HEK293T (cell line): ENCODE measurements around the gene SOX15.

Source experiments
- ARNT ChIP-seq: fragments of 450-650 bp; IDR thresholded peaks from 2 replicates; pipeline ENCODE4 v1.6.1; 2017; ENCODE audit warnings: mild to moderate bottlenecking
- BHLHE40 ChIP-seq: fragments of 450-650 bp; IDR thresholded peaks from 2 replicates; pipeline ENCODE4 v1.6.1; 2016; ENCODE audit warnings: mild to moderate bottlenecking, moderate library complexity, borderline replicate concordance
- ELF4 ChIP-seq: fragments of 450-650 bp; IDR thresholded peaks from 2 replicates; pipeline ENCODE4 v1.6.1; 2017; ENCODE audit warnings: antibody characterized with exemption
- FOXA1 ChIP-seq: fragments of 450-650 bp; IDR thresholded peaks from 2 replicates; pipeline ENCODE4 v1.6.1; 2016; ENCODE audit warnings: mild to moderate bottlenecking
- FOXK2 ChIP-seq: fragments of 450-650 bp; IDR thresholded peaks from 2 replicates; pipeline ENCODE4 v1.6.1; 2016; ENCODE audit warnings: mild to moderate bottlenecking
- FOXM1 ChIP-seq: fragments of 450-650 bp; IDR thresholded peaks from 2 replicates; pipeline ENCODE4 v1.6.1; 2017; ENCODE audit warnings: mild to moderate bottlenecking, borderline replicate concordance
- NFRKB ChIP-seq: fragments of 450-650 bp; IDR thresholded peaks from 2 replicates; pipeline ENCODE4 v1.6.1; 2016; ENCODE audit warnings: mild to moderate bottlenecking, moderate library complexity
- PKNOX1 ChIP-seq: fragments of 450-650 bp; IDR thresholded peaks from 2 replicates; pipeline ENCODE4 v1.6.1; 2016
- SP1 ChIP-seq: fragments of 450-650 bp; IDR thresholded peaks from 2 replicates; pipeline ENCODE4 v1.6.1; 2017
- SUZ12 ChIP-seq: fragments of 450-650 bp; IDR thresholded peaks from 2 replicates; pipeline ENCODE4 v1.6.1; 2016; ENCODE audit warnings: mild to moderate bottlenecking
- TARDBP ChIP-seq: fragments of 450-650 bp; IDR thresholded peaks from 2 replicates; pipeline ENCODE4 v1.6.1; 2016
- ZNF384 ChIP-seq: fragments of 450-650 bp; IDR thresholded peaks from 2 replicates; pipeline ENCODE4 v1.6.1; 2016

- no peak for TF ChIP-seq PKNOX1
- TF ChIP-seq FOXA1 = no peak
- no peak for TF ChIP-seq SUZ12
- no peak for TF ChIP-seq BHLHE40
- TF ChIP-seq SP1 = no peak
- TF ChIP-seq TARDBP = no peak
- no peak for TF ChIP-seq FOXM1
- TF ChIP-seq ARNT = no peak
- TF ChIP-seq NFRKB = no peak
- no peak for TF ChIP-seq ELF4
- TF ChIP-seq FOXK2 = no peak
- TF ChIP-seq ZNF384 = no peak
Measured at GRCh38 chr17:7553356-7553755, 36.5 kb downstream of the SOX15 start.
